DMS53 (cell line): Measurements from ENCODE around the gene MIER1.
"Not testable (repeated sequence)": the region's sequence is repeated elsewhere in the genome, so short reads cannot be mapped to it uniquely, and the experiment has no call there.

Source experiments
- DNase-seq: peaks from one replicate; lab custom pipeline; 2025; lab: John Stamatoyannopoulos, UW

MIER1 gene

GRCh38 chr1:66938613-66939012 lies 13.8 kb downstream of the MIER1 start:
- no peak for DNase-seq

DNA sequence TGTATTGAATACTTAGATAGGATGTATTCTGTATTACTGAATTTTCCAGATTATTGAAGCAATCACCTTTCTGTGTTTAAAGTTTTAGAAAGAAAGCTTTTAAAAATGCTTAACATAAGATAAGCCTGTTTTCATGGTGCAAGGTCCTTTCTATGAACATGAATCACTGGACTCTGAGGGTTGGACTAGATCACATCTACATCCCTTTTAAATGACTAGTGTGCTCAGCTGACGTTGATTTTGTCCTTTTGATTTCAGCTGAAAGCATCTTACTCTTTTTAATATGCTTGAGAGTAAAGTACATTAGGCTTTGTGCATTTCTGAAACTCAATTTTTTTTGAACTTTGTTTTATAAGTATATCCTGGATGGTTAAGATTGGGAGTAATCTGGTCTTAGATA lies 16.2 kb downstream of the MIER1 start:
- DNase-seq: no peak

DNA sequence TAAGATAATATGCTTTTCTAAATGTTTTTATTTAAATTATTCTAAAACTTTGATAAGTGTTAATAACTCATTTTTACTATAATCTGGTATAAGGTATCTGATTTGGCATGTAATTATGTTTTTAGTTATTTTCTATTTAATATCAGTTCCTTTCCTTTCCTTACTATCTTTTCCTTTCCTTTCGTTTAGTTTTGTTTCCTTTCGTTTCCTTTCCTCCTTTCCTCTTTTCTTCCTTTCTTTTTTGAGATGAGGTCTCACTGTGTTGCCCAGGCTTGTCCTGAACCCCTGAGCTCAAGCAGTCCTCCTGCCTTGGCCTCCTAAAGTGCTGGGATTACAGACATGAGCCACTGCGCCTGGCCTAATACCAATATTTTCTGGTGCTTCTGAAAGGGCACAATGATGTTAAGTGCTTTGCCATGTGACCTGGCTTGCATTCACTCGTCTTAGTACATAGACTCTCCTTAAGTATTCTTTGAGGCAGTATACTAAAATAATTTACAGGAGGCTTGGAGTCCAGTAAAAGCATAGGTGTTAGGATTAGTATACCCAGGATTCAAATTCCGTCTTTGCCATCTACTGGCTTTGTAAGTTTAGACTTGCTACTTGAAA lies 18.7 kb downstream of the MIER1 start:
- DNase-seq: no peak

DNA sequence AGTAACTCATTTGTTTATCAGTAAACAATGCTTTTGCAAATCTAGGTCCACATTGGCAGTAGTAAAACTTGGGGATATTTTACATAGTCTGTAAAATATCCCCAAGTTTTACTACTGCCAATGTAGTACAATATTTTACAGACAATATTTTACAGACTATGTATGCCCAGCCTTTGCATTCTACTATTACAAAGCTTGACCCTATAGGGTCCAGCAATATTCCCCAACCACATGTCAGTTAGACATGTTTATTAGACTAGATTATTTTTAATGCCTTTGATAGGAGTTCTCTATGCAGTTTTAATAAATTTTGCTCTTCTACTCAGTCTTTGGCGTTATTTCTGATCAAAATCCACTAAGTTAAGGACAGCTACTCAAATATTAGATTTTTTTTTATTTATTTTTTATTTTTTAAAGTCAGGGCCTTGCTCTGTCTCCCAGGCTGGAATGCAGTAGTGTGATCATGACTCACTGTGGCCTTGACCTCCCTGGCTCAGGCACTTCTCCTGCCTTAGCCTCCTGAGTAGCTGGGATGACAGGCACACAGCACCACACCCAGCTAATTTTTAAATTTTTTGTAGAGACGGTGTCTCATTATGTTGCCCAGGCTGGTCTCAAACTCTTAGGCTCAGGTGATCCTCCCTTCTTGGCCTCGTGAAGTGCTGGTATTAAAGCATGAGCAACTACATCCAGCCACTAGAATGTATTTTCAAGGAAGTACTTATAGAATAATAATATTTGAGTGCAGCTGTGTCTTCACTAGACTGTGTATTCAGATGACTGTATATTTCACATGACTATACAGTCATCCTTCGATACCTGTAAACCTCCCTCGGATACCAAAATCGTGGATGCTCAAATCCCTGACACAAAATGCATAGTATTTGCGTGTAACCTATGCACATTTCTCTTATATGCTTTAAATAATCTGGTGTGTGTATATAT lies 19.8 kb downstream of the MIER1 start:
- DNase-seq: peak; percentile 80

- peak; percentile 35 for DNase-seq
These were observed 20.5 kb downstream of the MIER1 start for GRCh38 chr1:66945316-66945715.

- no peak for DNase-seq
These were observed 22.5 kb downstream of the MIER1 start for GRCh38 chr1:66947267-66947666.

- DNase-seq: no peak
These were observed 26.7 kb downstream of the MIER1 start for GRCh38 chr1:66951513-66951912.

- DNase-seq: no peak
These were observed 29.4 kb downstream of the MIER1 start for GRCh38 chr1:66954208-66954607.

GRCh38 chr1:66957938-66958337 lies 33.1 kb downstream of the MIER1 start:
- no peak for DNase-seq

- not testable (repeated sequence) for DNase-seq
These were observed 41.5 kb downstream of the MIER1 start for GRCh38 chr1:66966188-66966873.

DNA sequence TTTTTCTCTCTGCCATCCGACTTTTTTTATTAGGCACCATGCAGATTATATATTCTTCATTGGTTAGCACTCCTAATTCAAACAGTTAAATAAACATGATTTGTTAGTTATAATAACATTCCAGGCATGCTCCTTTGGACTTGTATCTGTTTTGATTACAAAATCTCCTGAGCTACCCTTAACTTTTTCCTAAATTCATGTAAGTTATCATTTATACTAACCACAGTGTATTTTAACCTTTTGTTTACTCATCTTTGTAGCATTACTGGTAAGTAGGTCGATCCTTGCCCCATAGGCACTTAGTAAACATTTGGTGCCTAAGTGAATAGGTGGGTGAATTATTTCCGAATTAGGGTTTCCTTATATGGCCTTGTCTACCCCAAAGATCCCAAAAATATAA lies 43.8 kb downstream of the MIER1 start:
- no peak for DNase-seq

DNA sequence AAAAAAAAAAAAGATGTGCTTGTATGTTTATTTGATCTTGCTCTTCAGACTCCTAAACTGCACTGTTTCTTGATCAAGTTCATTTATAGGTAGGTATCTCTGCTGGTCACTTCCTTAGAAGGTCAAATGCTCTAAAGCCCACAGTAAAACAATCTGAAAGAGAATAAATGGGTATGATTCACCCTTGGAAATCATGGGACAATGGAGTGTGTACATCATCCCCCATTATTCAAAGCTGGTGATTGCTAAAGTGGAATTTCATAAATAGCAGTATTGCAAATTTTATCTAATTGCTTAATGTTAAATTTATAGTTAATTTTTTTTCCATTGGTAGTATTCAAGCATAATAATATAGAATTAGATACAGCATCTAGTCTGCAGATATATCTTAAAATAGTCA lies 53.4 kb downstream of the MIER1 start:
- DNase-seq: no peak

- not testable (repeated sequence) for DNase-seq
These were observed 54.8 kb downstream of the MIER1 start for GRCh38 chr1:66979621-66980020.

GRCh38 chr1:66980745-66981367 lies 56.1 kb downstream of the MIER1 start:
- peak; percentile 84 for DNase-seq

DNA sequence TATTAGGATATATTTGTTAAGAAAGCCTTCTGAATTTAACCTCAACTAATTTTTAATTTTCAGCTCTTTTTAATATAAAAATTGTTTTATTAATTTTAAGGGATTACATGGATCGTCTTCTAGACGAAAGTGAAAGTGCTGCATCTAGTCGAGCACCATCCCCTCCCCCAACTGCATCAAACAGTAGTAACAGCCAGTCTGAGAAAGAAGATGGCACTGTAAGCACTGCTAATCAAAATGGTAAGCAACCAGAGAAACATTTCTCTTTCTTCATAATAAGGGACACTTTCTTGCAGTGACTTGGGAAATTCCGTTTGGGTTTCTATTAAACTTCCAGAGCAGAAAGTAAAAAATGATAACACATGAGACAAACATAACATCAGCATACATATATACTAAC lies 56.9 kb downstream of the MIER1 start:
- DNase-seq: peak; percentile 74

DNA sequence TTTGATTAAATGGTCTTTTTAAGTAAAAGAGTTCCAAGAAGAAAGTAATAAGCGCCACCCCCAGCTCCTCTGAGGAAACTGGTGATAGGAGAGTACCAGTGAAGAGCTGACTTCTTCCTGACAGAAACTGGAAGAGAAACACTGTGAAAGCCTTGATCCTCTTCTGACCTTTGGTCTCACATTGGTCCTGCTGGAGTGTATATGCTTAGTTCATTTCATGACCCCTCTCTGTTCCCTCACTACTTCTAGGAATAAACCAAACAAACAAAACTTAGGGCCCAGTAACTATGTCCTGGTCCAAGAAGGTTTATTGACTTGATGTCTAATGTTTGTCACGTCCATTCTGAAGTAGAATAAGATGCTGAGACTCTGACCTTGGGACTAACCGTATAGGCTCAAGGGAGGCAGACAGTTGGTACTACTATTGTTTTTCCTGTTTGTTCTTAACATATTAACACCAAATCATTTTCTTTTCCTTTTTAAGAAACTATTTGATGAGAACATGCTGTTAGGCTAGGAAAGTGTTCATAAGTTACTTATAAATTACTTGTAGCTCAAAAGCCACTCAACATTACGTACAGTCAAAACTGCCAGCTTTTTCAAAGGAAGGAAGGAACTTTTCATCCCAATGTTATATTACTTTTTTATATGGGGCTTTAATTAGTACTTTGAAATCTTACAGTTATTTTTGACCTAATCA lies 57.9 kb downstream of the MIER1 start:
- no peak for DNase-seq

- DNase-seq: peak; percentile 34
These were observed 59.7 kb downstream of the MIER1 start for GRCh38 chr1:66984491-66984890.

- no peak for DNase-seq
These were observed 61.0 kb downstream of the MIER1 start for GRCh38 chr1:66985835-66986234.

DNA sequence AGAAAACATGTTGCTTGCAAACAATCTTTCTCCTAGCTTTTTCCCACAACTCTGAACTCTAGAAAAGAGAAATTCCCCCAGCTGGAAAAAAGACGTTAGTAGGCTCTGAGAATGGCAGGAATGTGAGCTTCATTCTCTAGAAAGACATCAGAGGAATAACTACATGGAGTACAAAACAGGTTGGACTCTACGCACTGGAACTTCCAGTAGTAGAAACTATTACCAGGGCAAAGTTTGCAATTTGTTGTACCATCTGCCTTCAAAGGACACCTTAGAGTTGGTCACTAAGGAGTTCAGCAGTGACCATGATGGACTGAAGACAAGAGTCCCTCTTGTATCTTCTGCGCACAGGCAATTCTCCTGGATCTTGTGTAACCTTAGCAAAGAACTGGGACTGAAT lies 68.3 kb downstream of the MIER1 start:
- no peak for DNase-seq

- DNase-seq: peak; percentile 97
These were observed 71.4 kb downstream of the MIER1 start for GRCh38 chr1:66996018-66996682.

GRCh38 chr1:66998972-66999371 lies 74.2 kb downstream of the MIER1 start:
- DNase-seq: no peak
